Kidney capillary endothelial cell (primary cell): ENCODE data around the gene IFT81.
"Not testable (repeated sequence)": the region's sequence is repeated elsewhere in the genome, so short reads cannot be mapped to it uniquely, and the experiment has no call there.

Source experiments
- DNase-seq: peaks from one replicate; pipeline ENCODE4 v3.0.0-alpha.2; 2018; ENCODE audit warnings: low spot score

Gene IFT81

GRCh38 chr12:110124269-110124995 is at the start of gene IFT81:
IFT81 (plus strand) TSS chr12:110124357; CDS start chr12:110127381, 3,024 bp downstream.
- DNase-seq: peak; percentile 84

GRCh38 chr12:110075880-110076279 is 48.3 kb upstream of the IFT81 start:
- no peak for DNase-seq

GRCh38 chr12:110077800-110078199 is 46.4 kb upstream of the IFT81 start:
- DNase-seq: no peak

- DNase-seq: peak; percentile 15
These were observed 44.4 kb upstream of the IFT81 start for GRCh38 chr12:110079477-110080400.

GRCh38 chr12:110080410-110080809 is 43.7 kb upstream of the IFT81 start:
- no peak for DNase-seq

GRCh38 chr12:110084314-110085015 is 39.7 kb upstream of the IFT81 start:
- no peak for DNase-seq

- not testable (repeated sequence) for DNase-seq
These were observed 35.9 kb upstream of the IFT81 start for GRCh38 chr12:110088216-110088615.

GRCh38 chr12:110088936-110089335 is 35.2 kb upstream of the IFT81 start:
- DNase-seq: no peak

- DNase-seq: no peak
These were observed 33.7 kb upstream of the IFT81 start for GRCh38 chr12:110090266-110091135.

- DNase-seq: no peak
These were observed 32.9 kb upstream of the IFT81 start for GRCh38 chr12:110091136-110091711.

- DNase-seq: no peak
These were observed 30.4 kb upstream of the IFT81 start for GRCh38 chr12:110093631-110094311.

GRCh38 chr12:110100315-110100970 is 23.7 kb upstream of the IFT81 start:
- DNase-seq: peak; percentile 63

- peak; percentile 68 for DNase-seq
These were observed 21.9 kb upstream of the IFT81 start for GRCh38 chr12:110102255-110102654.

- no peak for DNase-seq
These were observed 19.7 kb upstream of the IFT81 start for GRCh38 chr12:110104188-110105094.

- DNase-seq: no peak
These were observed 19.0 kb upstream of the IFT81 start for GRCh38 chr12:110105159-110105558.

- DNase-seq: no peak
These were observed 18.2 kb upstream of the IFT81 start for GRCh38 chr12:110105986-110106385.

- peak; percentile 35 for DNase-seq
These were observed 16.5 kb upstream of the IFT81 start for GRCh38 chr12:110107369-110108281.
